Ascending aorta (tissue), 2 donors: Measurements from ENCODE around the gene TMPRSS3. TPM values are rescaled to one million over a fixed set of nuclear protein-coding genes. Genes with fewer than 3 reads are reported as not detected.

ENCODE experiments used
- DNase-seq, 2 donors: peaks; one replicate each; pipeline ENCODE4 v3.0.0-alpha.2; 2019; ENCODE audit warnings: low spot score in 2 of 2
- H3K27ac ChIP-seq, 2 donors: fragments of 200-600 bp; sonication (generic); one replicate each; pipeline ENCODE4 v1.5.1; 2016 to 2017; ENCODE audit warnings: mild to moderate bottlenecking in 1 of 2
- H3K27me3 ChIP-seq: fragments of 200-600 bp; sonication (generic); one replicate; pipeline ENCODE4 v1.5.1; 2017
- H3K36me3 ChIP-seq, 2 donors: fragments of 200-600 bp; sonication (generic); one replicate each; pipeline ENCODE4 v1.5.1; 2016
- H3K4me1 ChIP-seq, 2 donors: fragments of 200-600 bp; sonication (generic); one replicate each; pipeline ENCODE4 v1.5.1; 2016 to 2017; ENCODE audit warnings: mild to moderate bottlenecking in 1 of 2
- H3K4me3 ChIP-seq, 2 donors: fragments of 200-600 bp; sonication (generic); one replicate each; pipeline ENCODE4 v1.5.1; 2016 to 2017; ENCODE audit warnings: mild to moderate bottlenecking in 1 of 2
- H3K9me3 ChIP-seq, 2 donors: fragments of 200-600 bp; sonication (generic); one replicate each; pipeline ENCODE4 v1.5.1; 2016
- intact Hi-C: fragments of 100-400 bp; cut with DNase I; formaldehyde crosslinking; loops from one replicate; pipeline ENCODE4 v1.15.1; 2023
- total RNA-seq: library from RNA; depleted of rRNA; stranded (reverse); fragments of >200 nt; gene quantifications from one replicate; pipeline ENCODE4 v1.1.0, GENCODE V29; 2016
- TF ChIP-seq, protein P1 (sequence below), 3 experiments: fragments of 200-600 bp in 2 of 3; fragments of 450-650 bp in 1 of 3; sonication (generic) in 2 of 3; IDR thresholded peaks; one replicate each; pipeline ENCODE4 v1.5.1; 2016 to 2019; ENCODE audit warnings: antibody characterized with exemption in 3 of 3, mild to moderate bottlenecking in 1 of 3, moderate library complexity in 1 of 3

TMPRSS3 gene
- total RNA-seq, 1 donor from 2014 or later: not detected

DNA sequence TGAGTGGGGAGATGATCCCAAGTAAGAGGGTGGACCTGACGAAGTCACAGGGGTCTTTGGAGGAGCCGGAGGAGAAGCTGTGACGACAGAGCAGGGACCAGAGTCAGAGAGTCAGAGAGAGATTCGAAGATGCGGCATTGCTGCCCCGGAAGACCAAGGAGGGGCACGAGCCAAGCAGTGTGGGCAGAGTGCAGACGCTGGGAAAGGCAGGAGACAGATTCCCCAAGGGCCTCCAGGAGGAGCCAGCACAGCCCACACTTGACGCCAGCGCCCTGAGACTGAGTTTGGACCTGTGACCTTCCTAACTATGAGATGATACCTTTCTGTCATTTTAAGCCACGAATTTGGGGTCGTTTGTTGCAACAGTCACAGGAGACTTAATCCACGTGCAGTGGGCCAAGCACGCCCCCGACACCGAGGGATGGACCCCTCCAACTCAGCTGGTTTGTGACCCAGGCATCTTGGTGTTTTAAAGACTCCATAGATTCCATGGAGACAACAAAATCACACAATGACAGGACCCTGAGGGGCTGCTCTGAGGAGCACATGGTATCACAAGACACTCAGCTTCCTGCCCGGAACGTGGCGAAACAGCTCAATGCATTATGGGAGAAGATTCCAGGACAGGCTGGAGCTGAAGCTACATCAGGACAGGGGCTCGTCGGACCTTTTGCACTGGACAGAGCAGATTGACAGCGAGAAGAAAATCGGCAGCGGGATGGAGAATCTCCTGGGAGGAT is 18.5 kb downstream of the TMPRSS3 start:
- intact Hi-C loops: no loop called here
- DNase-seq: no peak
- no peaks in the 10 kb centered on the region for H3K4me1 ChIP-seq

DNA sequence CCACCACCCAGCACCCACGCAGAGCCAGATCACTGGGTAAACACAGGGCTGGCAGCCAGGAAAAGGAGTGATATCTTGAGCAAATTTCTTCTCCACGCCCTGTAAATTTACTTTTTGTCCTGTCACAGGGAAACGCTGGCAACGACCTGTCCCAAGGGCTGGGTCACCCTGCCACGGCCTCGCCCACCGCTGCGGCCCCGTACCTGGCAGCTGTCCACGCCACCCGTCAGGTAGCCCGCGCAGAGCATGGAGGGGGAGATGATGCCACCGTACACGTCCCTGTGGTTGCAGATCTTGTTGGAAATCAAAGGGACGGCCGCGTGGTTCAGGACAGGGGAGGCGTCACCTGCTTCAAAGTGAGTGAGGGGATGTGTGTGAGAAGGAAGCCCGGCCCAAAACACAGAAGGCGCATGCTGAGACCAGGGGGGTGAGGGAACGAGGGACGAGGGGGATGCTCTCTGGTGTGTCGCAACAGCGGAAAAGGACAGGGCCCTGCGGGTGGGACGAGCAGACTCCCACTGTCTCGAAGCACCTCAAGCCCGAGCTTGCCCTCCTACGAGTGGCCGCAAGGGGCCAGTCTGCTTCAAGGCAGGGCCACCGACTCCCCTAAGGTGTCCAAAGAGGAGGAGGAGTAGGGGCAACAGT is 19.4 kb downstream of the TMPRSS3 start:
- peaks cover 0 to 1% of the 10 kb centered on the region in 2 donors for H3K9me3 ChIP-seq
- no peak for DNase-seq
- H3K27me3 ChIP-seq: no peaks in the 10 kb centered on the region
- no peaks in the 10 kb centered on the region for H3K36me3 ChIP-seq
- H3K4me3 ChIP-seq: no peak overlapping the region
- H3K27ac ChIP-seq: no peak overlapping the region
- H3K4me1 ChIP-seq: no peaks in the 10 kb centered on the region
- TF ChIP-seq, protein P1, sequence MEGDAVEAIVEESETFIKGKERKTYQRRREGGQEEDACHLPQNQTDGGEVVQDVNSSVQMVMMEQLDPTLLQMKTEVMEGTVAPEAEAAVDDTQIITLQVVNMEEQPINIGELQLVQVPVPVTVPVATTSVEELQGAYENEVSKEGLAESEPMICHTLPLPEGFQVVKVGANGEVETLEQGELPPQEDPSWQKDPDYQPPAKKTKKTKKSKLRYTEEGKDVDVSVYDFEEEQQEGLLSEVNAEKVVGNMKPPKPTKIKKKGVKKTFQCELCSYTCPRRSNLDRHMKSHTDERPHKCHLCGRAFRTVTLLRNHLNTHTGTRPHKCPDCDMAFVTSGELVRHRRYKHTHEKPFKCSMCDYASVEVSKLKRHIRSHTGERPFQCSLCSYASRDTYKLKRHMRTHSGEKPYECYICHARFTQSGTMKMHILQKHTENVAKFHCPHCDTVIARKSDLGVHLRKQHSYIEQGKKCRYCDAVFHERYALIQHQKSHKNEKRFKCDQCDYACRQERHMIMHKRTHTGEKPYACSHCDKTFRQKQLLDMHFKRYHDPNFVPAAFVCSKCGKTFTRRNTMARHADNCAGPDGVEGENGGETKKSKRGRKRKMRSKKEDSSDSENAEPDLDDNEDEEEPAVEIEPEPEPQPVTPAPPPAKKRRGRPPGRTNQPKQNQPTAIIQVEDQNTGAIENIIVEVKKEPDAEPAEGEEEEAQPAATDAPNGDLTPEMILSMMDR (IDR thresholded peaks at IDR 0.05): no peak
- intact Hi-C loops: no loop called here

More for the DNA sequence above, 18.5 kb downstream of the TMPRSS3 start:
- TF ChIP-seq, protein P1 (IDR thresholded peaks at IDR 0.05): no peak
- Histone ChIP-seq H3K36me3 (no peaks in the 10 kb centered on the region), H3K27ac (no peak overlapping the region), H3K9me3 (peaks cover 0 to 10% of the 10 kb centered on the region in 2 donors), H3K4me3 (no peak overlapping the region), H3K27me3 (no peaks in the 10 kb centered on the region)

DNA sequence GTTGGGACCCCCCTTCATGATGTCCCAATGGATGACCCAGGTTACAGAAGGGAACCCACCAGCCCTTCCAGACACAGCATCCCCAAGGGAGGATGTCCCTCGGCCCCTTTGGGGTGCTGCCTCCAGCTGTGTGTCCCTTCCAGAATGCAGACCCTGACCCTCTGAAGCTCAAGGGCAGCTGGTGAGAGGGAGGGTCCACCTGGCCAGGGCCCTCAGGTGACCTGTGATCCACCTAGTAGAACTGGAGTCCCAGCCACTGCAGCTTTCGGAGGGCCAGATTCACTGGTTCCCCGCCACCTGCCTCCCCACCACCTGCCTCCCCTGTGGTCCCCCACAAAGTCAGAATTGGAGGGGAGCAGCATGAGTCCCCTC is 19.9 kb downstream of the TMPRSS3 start:
- intact Hi-C loops: no loop called here
- H3K9me3 ChIP-seq: no peaks in the 10 kb centered on the region
- no peak for DNase-seq
- no peak overlapping the region for H3K27ac ChIP-seq
- no peak overlapping the region for H3K4me3 ChIP-seq
- H3K36me3 ChIP-seq: no peaks in the 10 kb centered on the region
- H3K27me3 ChIP-seq: no peaks in the 10 kb centered on the region
- TF ChIP-seq, protein P1 (IDR thresholded peaks at IDR 0.05): no peak
- no peaks in the 10 kb centered on the region for H3K4me1 ChIP-seq

DNA sequence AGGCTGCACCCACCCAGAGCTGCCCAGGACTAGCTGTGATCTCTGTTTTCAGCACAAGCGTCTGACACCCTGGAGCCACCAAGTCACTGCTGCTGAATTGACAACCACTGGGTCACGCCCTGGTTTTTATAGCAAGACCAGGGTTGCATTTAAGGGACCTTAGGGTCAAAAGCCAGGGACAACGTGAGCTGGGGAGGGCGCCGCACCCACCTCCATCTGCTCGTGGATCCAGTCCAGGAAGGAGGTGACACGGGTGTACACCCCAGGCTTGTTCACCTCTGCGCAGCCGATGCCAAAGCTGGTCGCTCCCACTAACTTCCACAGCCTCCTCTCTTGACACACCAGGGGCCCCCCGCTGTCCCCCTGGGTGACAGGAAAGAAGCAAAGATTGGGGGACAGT is 20.3 kb downstream of the TMPRSS3 start:
- intact Hi-C loops: no loop called here
- H3K36me3 ChIP-seq: no peaks in the 10 kb centered on the region
- no peak overlapping the region for H3K27ac ChIP-seq
- no peak overlapping the region for H3K4me3 ChIP-seq
- TF ChIP-seq, protein P1 (IDR thresholded peaks at IDR 0.05): no peak
- no peaks in the 10 kb centered on the region for H3K9me3 ChIP-seq
- H3K4me1 ChIP-seq: no peaks in the 10 kb centered on the region
- H3K27me3 ChIP-seq: no peaks in the 10 kb centered on the region
- no peak for DNase-seq

DNA sequence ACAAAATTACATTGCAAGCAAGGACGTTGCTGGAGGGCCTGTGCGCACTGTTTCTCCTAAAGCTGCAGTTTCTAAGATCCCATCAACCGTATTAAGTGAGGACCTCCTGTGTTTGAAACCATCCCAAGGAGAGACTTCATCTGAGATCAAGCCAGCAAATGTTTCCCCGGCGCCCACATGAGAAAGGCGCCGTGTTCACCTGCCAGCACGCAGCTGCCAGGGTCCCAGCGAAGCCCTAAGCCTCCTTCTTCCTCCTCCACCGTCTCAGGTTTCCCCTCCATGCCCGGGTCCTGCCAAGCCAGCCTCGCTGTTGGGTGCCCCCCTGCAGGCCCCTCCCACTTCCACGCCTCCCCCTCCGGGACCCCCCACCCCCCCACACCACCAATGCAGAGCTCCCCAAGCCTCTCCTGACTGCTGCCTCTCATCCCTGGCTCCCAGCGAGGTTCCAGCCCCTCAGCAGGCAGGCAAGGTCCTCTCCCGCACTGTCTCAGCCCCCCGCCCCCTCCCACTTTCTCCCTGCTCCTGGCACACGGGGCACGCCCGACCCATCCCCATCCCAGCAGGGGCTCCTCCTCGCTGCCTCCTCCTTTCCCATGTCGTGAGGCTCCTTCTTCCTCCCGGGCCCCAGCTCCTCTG is 20.9 kb downstream of the TMPRSS3 start:
- TF ChIP-seq, protein P1 (IDR thresholded peaks at IDR 0.05): no peak
- H3K27ac ChIP-seq: no peak overlapping the region
- no peaks in the 10 kb centered on the region for H3K9me3 ChIP-seq
- no peaks in the 10 kb centered on the region for H3K4me1 ChIP-seq
- intact Hi-C loops: no loop called here
- H3K27me3 ChIP-seq: no peaks in the 10 kb centered on the region
- no peak for DNase-seq
- H3K4me3 ChIP-seq: no peak overlapping the region
- H3K36me3 ChIP-seq: no peaks in the 10 kb centered on the region
